Panc1 (cell line): Measurements from ENCODE around the gene EVC. TPM values are rescaled to one million over a fixed set of nuclear protein-coding genes. Genes with fewer than 3 reads are reported as not detected.

Experiments used
- ATAC-seq: fragments of 200-7000 bp; cut with Tn5 transposase; 2 replicates; pipeline ENCODE4 v1.9.1; 2020; ENCODE audit warnings: mild to moderate bottlenecking, moderate library complexity
- BruUV-seq: library from RNA; stranded (reverse); fragments of 400-500 nt; replicated peaks from 2 replicates; lab custom pipeline; 2021; lab: Mats Ljungman, UMichigan
- CTCF ChIA-PET: fragments of 300-600 bp; sonication (Branson Sonifier 250); formaldehyde crosslinking; loops from one replicate; lab custom pipeline; 2022; ENCODE audit warnings: antibody characterized with exemption; lab: Charles Lee
- POLR2A ChIA-PET: fragments of 300-600 bp; sonication (Branson Sonifier 250); formaldehyde crosslinking; loops from one replicate; lab custom pipeline; 2022; ENCODE audit warnings: antibody characterized with exemption; lab: Charles Lee
- DNase-seq: peaks from one replicate; pipeline ENCODE4 v3.0.0-alpha.2; 2010; ENCODE audit warnings: low read depth, low spot score
- H3K27ac ChIP-seq: 2 replicates; pipeline ENCODE4 v1.5.1; 2011; ENCODE audit warnings: mild to moderate bottlenecking, low read length, inconsistent platforms
- H3K27me3 ChIP-seq: fragments of 200-500 bp; sonication (Bioruptor generic); 2 replicates; pipeline ENCODE4 v1.6.0; 2014; ENCODE audit warnings: low read length, inconsistent platforms; ENCODE audit not compliant: control insufficient read depth, insufficient read depth
- H3K36me3 ChIP-seq: fragments of 200-500 bp; sonication (Bioruptor generic); 2 replicates; pipeline ENCODE4 v1.5.1; 2014; ENCODE audit warnings: inconsistent platforms, mild to moderate bottlenecking, low read length, moderate library complexity; ENCODE audit not compliant: control insufficient read depth, insufficient read depth
- H3K4me1 ChIP-seq: 2 replicates; pipeline ENCODE4 v1.5.1; 2011; ENCODE audit warnings: inconsistent platforms, mild to moderate bottlenecking, low read length, moderate library complexity; ENCODE audit not compliant: control insufficient read depth, insufficient read depth
- H3K4me3 ChIP-seq, 2 experiments: 2 replicates each; pipeline ENCODE4 v1.5.1; 2011 to 2012; ENCODE audit warnings: low read depth in 2 of 2, low read length in 2 of 2, mild to moderate bottlenecking in 2 of 2, inconsistent platforms in 1 of 2, moderate library complexity in 1 of 2
- H3K9me3 ChIP-seq: fragments of 200-500 bp; sonication (Bioruptor generic); 2 replicates; pipeline ENCODE4 v1.5.1; 2014; ENCODE audit warnings: low read depth, mild to moderate bottlenecking, inconsistent platforms, low read length, moderate library complexity; ENCODE audit not compliant: control insufficient read depth, insufficient read depth
- POLR2AphosphoS5 ChIP-seq: IDR thresholded peaks from 2 replicates; pipeline ENCODE4 v1.6.1; 2012; ENCODE audit warnings: mild to moderate bottlenecking, low read depth, low read length, moderate library complexity
- SIN3A ChIP-seq: IDR thresholded peaks from 2 replicates; pipeline ENCODE4 v1.6.1; 2012; ENCODE audit warnings: low read depth, mild to moderate bottlenecking, low read length, moderate library complexity, borderline replicate concordance; ENCODE audit not compliant: insufficient read depth
- TCF7L2 ChIP-seq: IDR thresholded peaks from 2 replicates; pipeline ENCODE4 v1.6.1; 2011; ENCODE audit warnings: mild to moderate bottlenecking, low read depth, low read length, inconsistent platforms
- in situ Hi-C: cut with HindIII; loops from 2 replicates; pipeline ENCODE4 v1.10.0; 2016; ENCODE audit warnings: low sequenced_read_pairs, low pct_unique_long_range_greater_than_20kb
- intact Hi-C: fragments of 100-400 bp; cut with micrococcal nuclease; formaldehyde crosslinking; loops from one replicate; pipeline ENCODE4 v1.10.0; 2022; ENCODE audit not compliant: unreplicated experiment
- total RNA-seq: library from RNA; stranded (reverse); gene quantifications from one replicate; pipeline ENCODE4 v1.2.1, GENCODE V29; 2021; ENCODE audit not compliant: unreplicated experiment
- TF ChIP-seq, protein P1 (sequence below), 2 experiments: IDR thresholded peaks; 2 replicates each; pipeline ENCODE4 v1.6.1; 2011 to 2012; ENCODE audit warnings: low read depth in 2 of 2, control low read depth in 1 of 2, low read length in 1 of 2, mild to moderate bottlenecking in 1 of 2, moderate library complexity in 1 of 2; ENCODE audit not compliant: insufficient read depth in 1 of 2
- TF ChIP-seq, protein P2 (sequence below): fragments of 450-650 bp; IDR thresholded peaks from 2 replicates; pipeline ENCODE4 v1.5.1; 2017; ENCODE audit warnings: mild to moderate bottlenecking

Gene EVC
- total RNA-seq, 1 experiment from 2014 or later: 12.1 TPM

DNA sequence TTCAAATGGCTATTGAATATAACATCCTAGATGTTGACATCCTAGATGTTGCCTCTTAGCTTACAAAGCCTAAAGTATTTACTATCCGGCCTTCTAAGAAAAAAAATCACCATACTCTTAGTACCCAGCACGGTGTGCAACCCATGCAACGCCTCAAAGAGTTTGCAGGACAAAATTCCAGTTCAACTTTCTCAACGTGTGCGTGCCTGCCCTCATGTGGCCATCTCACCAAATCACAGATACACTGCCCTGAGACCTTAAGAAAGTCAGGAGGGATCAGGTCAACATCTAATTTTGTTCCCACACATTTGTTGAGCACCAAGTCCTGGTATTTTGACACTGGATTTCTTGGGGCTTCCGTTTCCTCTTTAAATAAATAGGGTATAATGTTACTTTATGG, 113.6 kb downstream of the EVC start:
- intact Hi-C loops (no loop called here), in situ Hi-C loops (no loop called here)
- BruUV-seq: no TSS peak
- ChIA-PET CTCF (no interaction called here), POLR2A (interaction anchor here (0.6 kb wide), 1 partner anchor 13 kb away, joined by 6 read pairs; no protein-coding TSS in a partner anchor)
- Histone ChIP-seq H3K9me3 (no peaks in the 10 kb centered on the region), H3K27ac (no peak overlapping the region), H3K27me3 (no peaks in the 10 kb centered on the region), H3K4me3 (no peak overlapping the region), H3K4me1 (no peaks in the 10 kb centered on the region), H3K36me3 (no peaks in the 10 kb centered on the region)
- DNase-seq (no peak), ATAC-seq (peak; percentile 75; the same call in 1 of the 2 replicates)
- TF ChIP-seq, protein P1, sequence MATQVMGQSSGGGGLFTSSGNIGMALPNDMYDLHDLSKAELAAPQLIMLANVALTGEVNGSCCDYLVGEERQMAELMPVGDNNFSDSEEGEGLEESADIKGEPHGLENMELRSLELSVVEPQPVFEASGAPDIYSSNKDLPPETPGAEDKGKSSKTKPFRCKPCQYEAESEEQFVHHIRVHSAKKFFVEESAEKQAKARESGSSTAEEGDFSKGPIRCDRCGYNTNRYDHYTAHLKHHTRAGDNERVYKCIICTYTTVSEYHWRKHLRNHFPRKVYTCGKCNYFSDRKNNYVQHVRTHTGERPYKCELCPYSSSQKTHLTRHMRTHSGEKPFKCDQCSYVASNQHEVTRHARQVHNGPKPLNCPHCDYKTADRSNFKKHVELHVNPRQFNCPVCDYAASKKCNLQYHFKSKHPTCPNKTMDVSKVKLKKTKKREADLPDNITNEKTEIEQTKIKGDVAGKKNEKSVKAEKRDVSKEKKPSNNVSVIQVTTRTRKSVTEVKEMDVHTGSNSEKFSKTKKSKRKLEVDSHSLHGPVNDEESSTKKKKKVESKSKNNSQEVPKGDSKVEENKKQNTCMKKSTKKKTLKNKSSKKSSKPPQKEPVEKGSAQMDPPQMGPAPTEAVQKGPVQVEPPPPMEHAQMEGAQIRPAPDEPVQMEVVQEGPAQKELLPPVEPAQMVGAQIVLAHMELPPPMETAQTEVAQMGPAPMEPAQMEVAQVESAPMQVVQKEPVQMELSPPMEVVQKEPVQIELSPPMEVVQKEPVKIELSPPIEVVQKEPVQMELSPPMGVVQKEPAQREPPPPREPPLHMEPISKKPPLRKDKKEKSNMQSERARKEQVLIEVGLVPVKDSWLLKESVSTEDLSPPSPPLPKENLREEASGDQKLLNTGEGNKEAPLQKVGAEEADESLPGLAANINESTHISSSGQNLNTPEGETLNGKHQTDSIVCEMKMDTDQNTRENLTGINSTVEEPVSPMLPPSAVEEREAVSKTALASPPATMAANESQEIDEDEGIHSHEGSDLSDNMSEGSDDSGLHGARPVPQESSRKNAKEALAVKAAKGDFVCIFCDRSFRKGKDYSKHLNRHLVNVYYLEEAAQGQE (IDR thresholded peaks at IDR 0.05; ENCODE audit: insufficient read depth in 1 of 2, low read depth in 2 of 2, low read length in 1 of 2): no peak
- TF ChIP-seq, protein P2, sequence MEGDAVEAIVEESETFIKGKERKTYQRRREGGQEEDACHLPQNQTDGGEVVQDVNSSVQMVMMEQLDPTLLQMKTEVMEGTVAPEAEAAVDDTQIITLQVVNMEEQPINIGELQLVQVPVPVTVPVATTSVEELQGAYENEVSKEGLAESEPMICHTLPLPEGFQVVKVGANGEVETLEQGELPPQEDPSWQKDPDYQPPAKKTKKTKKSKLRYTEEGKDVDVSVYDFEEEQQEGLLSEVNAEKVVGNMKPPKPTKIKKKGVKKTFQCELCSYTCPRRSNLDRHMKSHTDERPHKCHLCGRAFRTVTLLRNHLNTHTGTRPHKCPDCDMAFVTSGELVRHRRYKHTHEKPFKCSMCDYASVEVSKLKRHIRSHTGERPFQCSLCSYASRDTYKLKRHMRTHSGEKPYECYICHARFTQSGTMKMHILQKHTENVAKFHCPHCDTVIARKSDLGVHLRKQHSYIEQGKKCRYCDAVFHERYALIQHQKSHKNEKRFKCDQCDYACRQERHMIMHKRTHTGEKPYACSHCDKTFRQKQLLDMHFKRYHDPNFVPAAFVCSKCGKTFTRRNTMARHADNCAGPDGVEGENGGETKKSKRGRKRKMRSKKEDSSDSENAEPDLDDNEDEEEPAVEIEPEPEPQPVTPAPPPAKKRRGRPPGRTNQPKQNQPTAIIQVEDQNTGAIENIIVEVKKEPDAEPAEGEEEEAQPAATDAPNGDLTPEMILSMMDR: peak; percentile 76
- TF ChIP-seq TCF7L2: no peak

DNA sequence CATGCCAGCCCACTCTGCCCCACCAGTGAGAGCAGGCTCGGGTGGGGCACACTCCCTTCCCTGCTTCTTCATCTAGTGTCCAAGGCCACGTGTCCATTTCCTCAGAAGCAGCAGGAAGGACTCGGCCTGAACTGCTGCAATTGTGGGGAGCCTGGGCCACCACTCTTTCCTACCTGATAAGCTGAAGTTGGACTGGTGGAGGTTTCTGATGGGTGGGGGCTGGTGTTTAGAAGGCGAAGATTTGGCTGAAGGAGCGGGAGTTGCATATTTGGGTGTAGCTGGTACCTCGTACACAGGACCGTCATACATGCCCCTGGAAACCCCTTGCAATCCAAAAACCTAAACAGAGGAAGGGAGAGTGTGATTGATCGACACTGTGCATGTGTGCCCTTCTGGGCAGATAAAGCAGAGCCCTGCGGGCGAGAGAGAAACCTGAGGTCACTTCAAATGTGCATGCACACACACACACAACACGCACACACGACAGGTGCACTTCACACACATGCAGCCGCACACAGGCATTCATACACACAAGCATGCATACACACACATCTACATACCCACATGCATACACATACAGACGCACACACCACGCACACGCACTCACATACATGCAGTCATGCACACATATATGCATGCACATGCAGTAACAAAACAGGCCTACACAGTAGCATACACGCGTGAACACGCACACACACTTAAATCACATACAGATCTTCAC, 114.5 kb downstream of the EVC start:
- in situ Hi-C loops: no loop called here
- ChIA-PET CTCF (no interaction called here), POLR2A (no interaction called here)
- DNase-seq: no peak
- intact Hi-C loops: no loop called here
- TF ChIP-seq, protein P2: no peak
- TF ChIP-seq SIN3A (no peak), TCF7L2 (no peak), POLR2AphosphoS5 (no peak)
- TF ChIP-seq, protein P1 (IDR thresholded peaks at IDR 0.05; ENCODE audit: insufficient read depth in 1 of 2, low read depth in 2 of 2, low read length in 1 of 2): no peak
- Histone ChIP-seq H3K4me3 (no peak overlapping the region), H3K4me1 (no peaks in the 10 kb centered on the region), H3K9me3 (no peaks in the 10 kb centered on the region), H3K27ac (no peak overlapping the region), H3K36me3 (no peaks in the 10 kb centered on the region), H3K27me3 (no peaks in the 10 kb centered on the region)
- no peak for ATAC-seq
- BruUV-seq: no TSS peak
